HL-60 (cell line): ENCODE measurements around the gene PEAK3.

Source experiments
- DNase-seq, 2 experiments: peaks; one replicate each; pipeline ENCODE4 v3.0.0-alpha.2; 2010 to 2020; ENCODE audit warnings: low read depth in 1 of 2, low spot score in 1 of 2
- H3K27ac ChIP-seq: fragments of 250-450 bp; sonication (Bioruptor Pico); replicated peaks from 2 replicates; pipeline ENCODE4 v1.5.1; 2020; ENCODE audit warnings: mild to moderate bottlenecking, moderate library complexity
- H3K27me3 ChIP-seq: fragments of 250-450 bp; sonication (Bioruptor Pico); 2 replicates; pipeline ENCODE4 v1.5.1; 2021; ENCODE audit warnings: mild to moderate bottlenecking, moderate library complexity; ENCODE audit not compliant: insufficient read depth, poor library complexity, severe bottlenecking
- H3K4me3 ChIP-seq: replicated peaks from 2 replicates; pipeline ENCODE4 v1.5.1; 2011; ENCODE audit warnings: mild to moderate bottlenecking, control low read depth, low read length; ENCODE audit not compliant: insufficient read depth
- GABPA ChIP-seq: IDR thresholded peaks from 2 replicates; pipeline ENCODE4 v1.6.1; 2012; ENCODE audit warnings: low read depth
- POLR2AphosphoS5 ChIP-seq: IDR thresholded peaks from 2 replicates; pipeline ENCODE4 v1.6.1; 2012; ENCODE audit warnings: low read depth
- SPI1 ChIP-seq: IDR thresholded peaks from 2 replicates; pipeline ENCODE4 v1.6.1; 2012; ENCODE audit warnings: low read depth, mild to moderate bottlenecking, borderline replicate concordance
- TF ChIP-seq, protein P1 (sequence below): IDR thresholded peaks from one replicate; pipeline ENCODE4 v1.5.1; 2011; ENCODE audit warnings: low read length, control low read depth, inconsistent platforms; ENCODE audit not compliant: insufficient read depth
- TF ChIP-seq, protein P2 (sequence below): IDR thresholded peaks from 2 replicates; pipeline ENCODE4 v1.6.1; 2012; ENCODE audit warnings: low read depth; ENCODE audit not compliant: insufficient replicate concordance

The PEAK3 gene

DNA sequence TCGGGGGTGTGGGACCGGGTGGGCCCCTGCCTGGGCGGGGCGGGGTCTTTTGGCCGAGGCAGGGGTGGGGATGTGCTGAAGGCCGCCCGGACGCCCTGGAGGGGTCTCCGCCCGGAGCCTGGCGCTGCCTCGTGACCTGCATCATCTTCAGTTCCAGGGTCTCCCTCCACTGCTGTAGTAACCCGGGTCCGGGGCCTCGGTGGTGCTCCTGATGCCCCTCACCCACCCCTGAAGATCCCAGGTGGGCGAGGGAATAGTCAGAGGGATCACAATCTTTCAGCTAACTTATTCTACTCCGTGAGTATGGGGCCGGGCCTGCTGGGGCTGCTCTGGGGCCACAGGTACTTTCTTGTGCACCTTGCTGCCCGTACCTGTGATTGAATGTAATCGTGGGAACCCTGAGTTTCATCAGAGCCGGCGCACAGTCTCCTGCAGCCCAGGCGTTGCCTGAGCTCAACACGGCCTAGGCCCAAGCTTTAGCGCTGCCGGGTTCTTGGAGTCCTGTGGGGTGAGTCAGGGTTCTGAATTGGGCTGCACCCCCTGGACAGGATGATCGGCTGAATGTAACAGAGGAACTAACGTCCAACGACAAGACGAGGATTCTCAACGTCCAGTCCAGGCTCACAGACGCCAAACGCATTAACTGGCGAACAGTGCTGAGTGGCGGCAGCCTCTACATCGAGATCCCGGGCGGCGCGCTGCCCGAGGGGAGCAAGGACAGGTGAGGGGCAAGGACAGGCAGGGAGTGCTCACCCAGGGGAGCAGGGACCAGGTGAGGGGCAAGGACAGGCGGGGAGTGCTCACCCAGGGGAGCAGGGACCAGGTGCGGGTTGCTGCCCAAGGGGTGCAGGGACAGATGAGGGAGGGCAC, 10.5 kb downstream of the PEAK3 start:
- TF ChIP-seq SPI1 (no peak), GABPA (no peak), POLR2AphosphoS5 (no peak)
- TF ChIP-seq, protein P1, sequence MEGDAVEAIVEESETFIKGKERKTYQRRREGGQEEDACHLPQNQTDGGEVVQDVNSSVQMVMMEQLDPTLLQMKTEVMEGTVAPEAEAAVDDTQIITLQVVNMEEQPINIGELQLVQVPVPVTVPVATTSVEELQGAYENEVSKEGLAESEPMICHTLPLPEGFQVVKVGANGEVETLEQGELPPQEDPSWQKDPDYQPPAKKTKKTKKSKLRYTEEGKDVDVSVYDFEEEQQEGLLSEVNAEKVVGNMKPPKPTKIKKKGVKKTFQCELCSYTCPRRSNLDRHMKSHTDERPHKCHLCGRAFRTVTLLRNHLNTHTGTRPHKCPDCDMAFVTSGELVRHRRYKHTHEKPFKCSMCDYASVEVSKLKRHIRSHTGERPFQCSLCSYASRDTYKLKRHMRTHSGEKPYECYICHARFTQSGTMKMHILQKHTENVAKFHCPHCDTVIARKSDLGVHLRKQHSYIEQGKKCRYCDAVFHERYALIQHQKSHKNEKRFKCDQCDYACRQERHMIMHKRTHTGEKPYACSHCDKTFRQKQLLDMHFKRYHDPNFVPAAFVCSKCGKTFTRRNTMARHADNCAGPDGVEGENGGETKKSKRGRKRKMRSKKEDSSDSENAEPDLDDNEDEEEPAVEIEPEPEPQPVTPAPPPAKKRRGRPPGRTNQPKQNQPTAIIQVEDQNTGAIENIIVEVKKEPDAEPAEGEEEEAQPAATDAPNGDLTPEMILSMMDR = no peak
- TF ChIP-seq, protein P2, sequence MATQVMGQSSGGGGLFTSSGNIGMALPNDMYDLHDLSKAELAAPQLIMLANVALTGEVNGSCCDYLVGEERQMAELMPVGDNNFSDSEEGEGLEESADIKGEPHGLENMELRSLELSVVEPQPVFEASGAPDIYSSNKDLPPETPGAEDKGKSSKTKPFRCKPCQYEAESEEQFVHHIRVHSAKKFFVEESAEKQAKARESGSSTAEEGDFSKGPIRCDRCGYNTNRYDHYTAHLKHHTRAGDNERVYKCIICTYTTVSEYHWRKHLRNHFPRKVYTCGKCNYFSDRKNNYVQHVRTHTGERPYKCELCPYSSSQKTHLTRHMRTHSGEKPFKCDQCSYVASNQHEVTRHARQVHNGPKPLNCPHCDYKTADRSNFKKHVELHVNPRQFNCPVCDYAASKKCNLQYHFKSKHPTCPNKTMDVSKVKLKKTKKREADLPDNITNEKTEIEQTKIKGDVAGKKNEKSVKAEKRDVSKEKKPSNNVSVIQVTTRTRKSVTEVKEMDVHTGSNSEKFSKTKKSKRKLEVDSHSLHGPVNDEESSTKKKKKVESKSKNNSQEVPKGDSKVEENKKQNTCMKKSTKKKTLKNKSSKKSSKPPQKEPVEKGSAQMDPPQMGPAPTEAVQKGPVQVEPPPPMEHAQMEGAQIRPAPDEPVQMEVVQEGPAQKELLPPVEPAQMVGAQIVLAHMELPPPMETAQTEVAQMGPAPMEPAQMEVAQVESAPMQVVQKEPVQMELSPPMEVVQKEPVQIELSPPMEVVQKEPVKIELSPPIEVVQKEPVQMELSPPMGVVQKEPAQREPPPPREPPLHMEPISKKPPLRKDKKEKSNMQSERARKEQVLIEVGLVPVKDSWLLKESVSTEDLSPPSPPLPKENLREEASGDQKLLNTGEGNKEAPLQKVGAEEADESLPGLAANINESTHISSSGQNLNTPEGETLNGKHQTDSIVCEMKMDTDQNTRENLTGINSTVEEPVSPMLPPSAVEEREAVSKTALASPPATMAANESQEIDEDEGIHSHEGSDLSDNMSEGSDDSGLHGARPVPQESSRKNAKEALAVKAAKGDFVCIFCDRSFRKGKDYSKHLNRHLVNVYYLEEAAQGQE = no peak
- Histone ChIP-seq H3K4me3 (peak overlapping the region; percentile 98), H3K27ac (peak overlapping the region; percentile 97), H3K27me3 (no peaks in the 10 kb centered on the region)
- peak in 1 of 2 experiments; percentile 41 for DNase-seq

DNA sequence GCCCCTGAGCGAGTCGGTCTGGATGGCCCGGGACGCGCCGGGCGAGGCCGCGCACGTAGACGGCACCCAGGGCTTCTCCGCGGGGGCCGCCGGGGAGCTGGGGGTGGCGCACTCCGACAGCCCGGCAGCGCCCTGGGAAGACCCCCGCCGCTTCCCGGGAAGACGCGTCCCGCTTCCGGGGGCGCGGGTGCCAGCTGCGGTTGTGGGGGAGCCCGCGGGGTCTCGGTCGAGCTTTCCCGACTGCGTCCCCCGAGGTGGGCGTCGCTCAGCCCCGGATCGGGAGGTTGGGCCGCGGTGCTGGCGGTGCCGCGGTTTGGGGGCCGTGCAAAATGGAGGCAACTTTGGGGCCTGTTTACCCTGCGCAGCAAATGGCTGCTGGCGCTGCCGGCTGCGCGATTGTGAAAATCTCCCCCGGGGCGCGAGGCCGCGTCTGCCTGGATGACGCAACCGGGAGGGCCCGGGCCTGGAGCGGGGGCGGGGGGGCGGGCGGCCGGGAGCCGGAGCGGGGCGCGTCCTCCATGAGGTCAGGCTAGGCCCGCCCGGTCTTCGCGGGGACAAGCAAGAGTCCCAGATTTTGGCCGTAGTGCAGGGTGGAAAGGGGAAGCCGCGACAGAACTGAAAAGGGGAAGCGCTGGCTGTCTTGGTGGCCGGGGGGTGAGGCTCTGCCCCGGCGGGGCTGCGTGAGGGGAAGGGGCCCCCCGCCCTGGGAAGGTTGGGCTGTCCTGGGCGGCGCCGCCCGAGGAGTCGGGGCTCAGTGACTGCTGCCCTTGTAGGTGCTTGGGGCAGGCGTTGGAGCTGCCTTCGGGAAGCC, 11.3 kb downstream of the PEAK3 start:
- Histone ChIP-seq H3K27me3 (no peaks in the 10 kb centered on the region), H3K27ac (peak overlapping the region; percentile 97), H3K4me3 (peak overlapping the region; percentile 98)
- peak; percentile 92 to 98 for DNase-seq
- TF ChIP-seq GABPA = no peak
- peak; percentile 65; the same call in 1 of the 2 replicates for TF ChIP-seq POLR2AphosphoS5
- TF ChIP-seq, protein P2 = no peak
- TF ChIP-seq, protein P1 = no peak
- TF ChIP-seq SPI1 = peak; percentile 100

DNA sequence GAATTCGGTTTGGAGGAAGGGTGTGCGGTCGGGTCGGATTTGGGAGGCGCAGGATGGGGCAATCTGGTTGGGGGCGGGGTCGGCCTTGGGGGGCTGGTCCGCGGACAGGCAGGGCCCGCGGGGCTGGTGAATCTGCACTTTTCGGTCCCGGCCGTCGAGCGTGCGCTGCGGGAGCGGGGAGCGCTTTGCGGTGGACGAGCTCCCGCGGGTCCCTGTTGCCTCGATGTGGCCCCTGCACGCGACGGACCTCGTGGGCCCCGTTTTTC, 11.9 kb downstream of the PEAK3 start:
- 0 out of 2 replicates have a peak, but pooled peaks have one; percentile 8 for TF ChIP-seq POLR2AphosphoS5
- no peak for TF ChIP-seq GABPA
- peak in 1 of 2 experiments; percentile 52 for DNase-seq
- H3K27ac ChIP-seq = peak overlapping the region; percentile 97

More for the DNA sequence above, 11.9 kb downstream of the PEAK3 start:
- no peaks in the 10 kb centered on the region for H3K27me3 ChIP-seq
- H3K4me3 ChIP-seq = peak overlapping the region; percentile 98
